Epithelial cell of esophagus (primary cell): ENCODE measurements around the gene SRGAP1.
A peak's percentile ranks its signal among the peaks of the same experiment; 100 is the strongest.
"Not testable (repeated sequence)": the region's sequence is repeated elsewhere in the genome, so short reads cannot be mapped to it uniquely, and the experiment has no call there.

Experiments
- DNase-seq: peaks from one replicate; pipeline ENCODE4 v3.0.0; 2010; ENCODE audit warnings: low read depth
- H3K4me3 ChIP-seq: 2 replicates; pipeline ENCODE4 v1.5.1; 2011; ENCODE audit warnings: mild to moderate bottlenecking, low read length, control low read depth
- TF ChIP-seq, protein P1 (sequence below): IDR thresholded peaks from 2 replicates; pipeline ENCODE4 v1.5.1; 2011; ENCODE audit warnings: low read depth, mild to moderate bottlenecking, low read length, control low read depth, inconsistent platforms; ENCODE audit not compliant: insufficient read depth; ENCODE audit errors: missing control alignments

The SRGAP1 gene

DNA sequence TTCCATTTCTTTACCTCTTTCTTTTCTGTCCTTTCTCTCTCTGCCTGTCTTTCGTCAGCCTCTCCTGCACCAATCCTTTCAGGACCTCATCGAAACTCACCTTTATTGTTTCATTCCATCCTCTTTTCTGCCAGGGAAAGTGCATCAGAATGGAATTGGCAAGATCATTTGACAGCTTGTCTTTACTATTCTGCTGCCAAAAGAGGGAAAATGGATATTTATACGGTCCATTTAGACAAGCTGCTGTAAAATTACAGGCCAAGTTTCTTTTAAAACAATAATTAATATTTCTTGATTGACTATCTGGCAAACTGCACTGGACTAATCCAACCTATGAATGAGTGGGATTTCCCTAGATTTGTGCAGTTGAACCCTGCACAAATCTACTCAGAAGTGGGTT is 7.6 kb upstream of the SRGAP1 start:
- no peak overlapping the region for H3K4me3 ChIP-seq
- TF ChIP-seq, protein P1, sequence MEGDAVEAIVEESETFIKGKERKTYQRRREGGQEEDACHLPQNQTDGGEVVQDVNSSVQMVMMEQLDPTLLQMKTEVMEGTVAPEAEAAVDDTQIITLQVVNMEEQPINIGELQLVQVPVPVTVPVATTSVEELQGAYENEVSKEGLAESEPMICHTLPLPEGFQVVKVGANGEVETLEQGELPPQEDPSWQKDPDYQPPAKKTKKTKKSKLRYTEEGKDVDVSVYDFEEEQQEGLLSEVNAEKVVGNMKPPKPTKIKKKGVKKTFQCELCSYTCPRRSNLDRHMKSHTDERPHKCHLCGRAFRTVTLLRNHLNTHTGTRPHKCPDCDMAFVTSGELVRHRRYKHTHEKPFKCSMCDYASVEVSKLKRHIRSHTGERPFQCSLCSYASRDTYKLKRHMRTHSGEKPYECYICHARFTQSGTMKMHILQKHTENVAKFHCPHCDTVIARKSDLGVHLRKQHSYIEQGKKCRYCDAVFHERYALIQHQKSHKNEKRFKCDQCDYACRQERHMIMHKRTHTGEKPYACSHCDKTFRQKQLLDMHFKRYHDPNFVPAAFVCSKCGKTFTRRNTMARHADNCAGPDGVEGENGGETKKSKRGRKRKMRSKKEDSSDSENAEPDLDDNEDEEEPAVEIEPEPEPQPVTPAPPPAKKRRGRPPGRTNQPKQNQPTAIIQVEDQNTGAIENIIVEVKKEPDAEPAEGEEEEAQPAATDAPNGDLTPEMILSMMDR: no peak
- no peak for DNase-seq

DNA sequence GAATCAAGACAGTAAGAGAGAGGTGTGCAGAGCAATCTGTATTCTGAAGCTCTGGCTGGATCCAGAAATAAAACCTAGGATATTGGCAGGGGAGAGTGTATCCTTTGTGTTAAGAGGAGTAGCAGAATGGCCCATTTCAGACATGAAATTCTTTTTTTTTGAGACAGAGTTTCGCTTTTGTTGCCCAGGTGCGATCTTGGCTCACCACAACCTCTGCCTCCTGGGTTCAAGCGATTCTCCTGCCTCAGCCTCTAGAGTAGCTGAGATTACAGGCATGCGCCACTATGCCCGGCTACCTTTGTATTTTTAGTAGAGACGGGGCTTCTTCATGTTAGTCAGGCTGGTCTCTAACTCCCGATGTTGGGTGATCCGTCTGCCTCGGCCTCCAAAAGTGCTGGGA is 6.1 kb upstream of the SRGAP1 start:
- TF ChIP-seq, protein P1: no peak
- H3K4me3 ChIP-seq: no peak overlapping the region
- DNase-seq: no peak

DNA sequence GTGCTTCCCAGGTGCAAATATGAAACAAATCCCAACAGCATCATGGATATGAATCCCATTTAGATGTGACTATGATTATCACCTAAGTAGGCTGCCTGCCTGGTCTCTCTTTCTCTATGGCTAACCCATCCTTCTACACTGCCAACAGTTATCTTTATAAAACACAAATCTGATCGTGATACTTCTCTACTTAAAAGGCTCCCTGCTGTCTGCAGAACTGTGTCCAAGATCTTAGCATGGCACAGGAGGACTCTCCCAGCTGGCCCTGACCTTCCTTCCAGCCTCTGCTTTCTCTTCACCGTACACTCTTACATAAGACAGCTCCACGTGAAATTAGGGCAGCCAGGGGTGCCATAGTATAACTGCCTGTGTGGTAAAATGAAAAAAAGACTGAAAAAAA is 3.5 kb upstream of the SRGAP1 start:
- no peak overlapping the region for H3K4me3 ChIP-seq
- DNase-seq: no peak
- TF ChIP-seq, protein P1: no peak

DNA sequence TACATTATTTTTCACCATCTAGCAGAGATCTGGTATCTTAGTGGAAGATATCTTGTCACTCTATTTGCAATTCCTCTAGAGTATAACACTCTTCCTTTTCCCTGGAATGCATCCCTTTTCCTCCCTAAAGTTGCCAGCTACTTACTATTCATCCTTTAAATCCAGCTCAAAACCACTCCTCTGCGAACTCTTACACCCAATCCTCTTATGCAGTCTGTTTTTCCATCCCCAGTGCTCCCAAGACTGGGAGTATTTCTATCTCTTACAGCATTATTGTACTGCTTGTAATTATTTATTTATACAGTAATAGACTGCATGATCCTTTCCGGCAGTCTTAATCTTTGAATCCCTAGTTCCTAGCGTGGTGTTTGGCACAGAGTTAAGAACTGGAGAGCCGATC is 2.9 kb upstream of the SRGAP1 start:
- DNase-seq: no peak

DNA sequence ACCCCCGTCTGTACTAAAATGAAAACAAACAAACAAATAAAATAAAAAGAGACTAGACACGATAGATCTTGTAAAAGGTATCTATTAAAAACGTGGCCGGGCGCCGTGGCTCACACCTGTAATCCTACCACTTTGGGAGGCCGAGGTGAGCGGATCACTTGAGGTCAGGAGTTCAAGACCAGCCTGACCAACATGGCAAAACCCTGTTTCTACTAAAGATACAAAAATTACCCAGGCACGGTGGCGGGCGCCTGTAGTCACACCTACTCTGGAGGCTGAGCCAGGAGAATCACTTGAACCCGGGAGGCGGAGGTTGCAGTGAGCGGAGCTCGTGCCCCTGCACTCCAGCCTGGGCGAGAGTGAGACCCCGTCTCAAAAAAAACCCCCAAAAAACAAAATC is 1.8 kb upstream of the SRGAP1 start:
- DNase-seq, H3K4me3 ChIP-seq: not testable (repeated sequence)

More for the DNA sequence above, 2.9 kb upstream of the SRGAP1 start:
- H3K4me3 ChIP-seq: no peak overlapping the region
- TF ChIP-seq, protein P1: no peak

DNA sequence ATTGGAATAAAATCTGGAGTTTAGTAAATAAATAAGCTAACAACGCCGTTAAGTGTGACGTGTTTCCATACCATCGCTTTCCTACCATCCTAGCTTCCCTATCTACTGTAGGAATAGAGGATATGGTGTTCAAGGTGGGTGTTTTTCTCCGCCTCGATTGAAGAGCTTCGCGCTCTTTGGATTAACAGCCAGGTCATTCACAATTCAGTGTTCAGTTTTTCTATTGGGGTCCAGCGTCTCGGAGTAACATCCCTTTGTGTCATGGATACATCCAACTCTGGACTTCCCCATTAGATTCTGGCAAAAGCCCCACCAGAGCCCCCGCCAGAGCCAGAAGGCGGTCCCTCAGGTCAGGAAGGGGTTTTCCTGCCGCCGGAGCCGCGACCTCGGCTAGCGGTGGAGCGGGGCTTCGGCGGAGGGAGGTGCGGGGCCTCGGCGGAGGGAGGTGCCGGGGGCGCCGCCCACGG is 1.2 kb upstream of the SRGAP1 start:
- H3K4me3 ChIP-seq: peak overlapping the region; percentile 66
- TF ChIP-seq, protein P1: no peak
- DNase-seq: no peak

DNA sequence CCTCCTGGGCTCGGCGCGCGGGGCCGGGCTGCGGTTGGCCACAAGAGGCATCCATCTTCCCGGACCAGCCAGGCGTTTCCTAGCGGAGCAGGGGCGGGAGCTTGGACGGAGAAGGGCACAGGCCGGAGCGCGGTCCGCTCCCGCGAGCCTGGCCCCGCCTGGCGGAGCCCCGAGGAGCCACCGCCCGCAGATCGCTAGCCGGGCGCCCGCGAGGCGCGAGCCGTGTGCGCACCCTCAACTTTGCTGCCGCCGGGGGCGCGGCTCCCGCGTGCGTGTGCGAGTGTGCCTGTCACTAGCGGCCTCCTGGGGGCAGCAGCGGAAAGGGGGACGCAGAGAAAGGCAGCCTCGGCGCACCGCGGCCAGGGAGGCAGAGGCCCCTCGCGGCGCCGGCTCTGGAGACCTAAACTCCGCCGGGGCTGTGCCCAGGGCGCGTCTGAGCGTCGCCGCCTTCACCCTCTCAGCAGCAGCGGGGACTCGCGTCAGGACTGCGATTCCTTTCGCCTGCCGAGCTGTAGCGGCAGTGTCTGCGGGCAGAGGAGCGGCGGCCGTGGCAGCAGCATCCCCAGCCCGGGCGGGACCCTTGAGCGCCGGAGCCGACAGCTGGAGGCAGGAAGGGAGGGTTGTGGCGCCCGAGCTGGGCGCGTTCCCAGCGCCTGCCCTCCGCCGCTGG is 644 bp upstream of the SRGAP1 start:
- H3K4me3 ChIP-seq: peak overlapping the region; percentile 66
- TF ChIP-seq, protein P1: peak; percentile 65
- peak; percentile 91 for DNase-seq

DNA sequence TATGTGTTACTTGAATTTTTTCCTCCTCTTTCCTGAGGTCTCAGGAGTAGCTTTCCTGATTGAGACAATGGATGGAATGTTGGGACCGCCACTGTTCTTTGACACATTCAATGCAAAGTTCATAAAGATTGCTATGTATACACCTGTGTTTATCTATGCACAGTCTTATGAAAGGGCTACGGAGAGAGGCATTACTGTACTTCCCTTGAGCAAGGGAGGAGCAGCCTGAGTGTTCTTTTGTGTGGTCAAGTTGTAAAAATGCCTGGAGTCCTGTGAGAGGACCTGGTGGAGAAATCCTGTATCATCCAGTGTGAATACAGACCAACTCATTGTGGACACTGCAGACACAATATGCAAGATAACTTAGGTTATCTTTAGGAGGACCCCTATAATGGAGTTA is 1.2 kb downstream of the SRGAP1 start:
- peak overlapping the region; percentile 66 for H3K4me3 ChIP-seq

More for the DNA sequence above, 1.2 kb downstream of the SRGAP1 start:
- TF ChIP-seq, protein P1: no peak
- DNase-seq: peak; percentile 73
